ENCODE measurements around the gene LEFTY1.

The LEFTY1 gene

DNA sequence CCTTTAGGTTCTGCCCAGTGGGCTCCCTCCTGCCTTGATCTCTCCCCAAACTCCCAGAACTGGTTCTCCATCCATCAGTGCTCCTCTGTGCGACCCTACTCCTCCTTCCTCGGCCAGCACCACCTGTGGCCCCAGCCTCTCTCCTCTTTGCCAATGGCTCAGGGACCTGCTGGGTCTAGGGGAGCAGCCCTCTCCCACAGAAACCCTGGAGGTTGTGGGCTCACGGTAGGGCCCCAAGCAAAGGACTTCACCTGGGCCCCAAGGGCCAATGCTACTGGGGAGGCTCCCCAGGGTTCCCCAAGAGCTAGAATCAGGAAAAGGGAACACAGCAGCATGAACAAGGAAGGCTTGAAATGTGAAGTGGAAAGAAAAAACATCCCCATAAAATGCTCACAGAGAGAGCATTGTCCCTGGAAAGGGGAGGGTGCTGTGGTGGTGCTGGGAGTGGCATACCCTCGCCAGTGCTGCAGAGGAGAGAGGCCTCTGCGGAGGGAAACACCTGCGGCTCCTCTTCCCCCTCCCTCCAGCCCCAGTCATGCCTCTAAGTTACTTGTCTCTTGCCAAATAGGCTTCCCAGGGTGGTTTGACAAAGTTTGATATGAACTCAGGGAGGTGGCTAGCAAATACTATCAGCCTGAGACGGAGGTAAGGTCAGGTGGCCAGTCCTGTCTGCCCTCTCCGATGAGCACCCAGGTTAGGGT is 9.3 kb downstream of the LEFTY1 start:
- Histone ChIP-seq H3K36me3 (replicated peaks) (peaks cover 10% of the 10 kb centered on the region), H3K4me1 (peaks cover 12% of the 10 kb centered on the region), H3K4me3 (no peak overlapping the region), H3K9me3 (no peaks in the 10 kb centered on the region), H3K27me3 (ENCODE audit: low read depth) (no peaks in the 10 kb centered on the region)
- DNase-seq (ENCODE audit: low spot score in 2 of 2): no peak
- in situ Hi-C loops (cut with MboI; ENCODE audit: low sequenced_read_pairs): no loop called here

GRCh38 chr1:225878282-225878681 is 10.7 kb downstream of the LEFTY1 start:
- H3K9me3 ChIP-seq: no peaks in the 10 kb centered on the region
- peaks cover 15% of the 10 kb centered on the region for H3K36me3 ChIP-seq (replicated peaks)
- in situ Hi-C loops (cut with MboI; ENCODE audit: low sequenced_read_pairs): no loop called here
- peaks cover 12% of the 10 kb centered on the region for H3K4me1 ChIP-seq
- H3K4me3 ChIP-seq: no peak overlapping the region
- no peak for DNase-seq (ENCODE audit: low spot score in 2 of 2)
- no peaks in the 10 kb centered on the region for H3K27me3 ChIP-seq (ENCODE audit: low read depth)

DNA sequence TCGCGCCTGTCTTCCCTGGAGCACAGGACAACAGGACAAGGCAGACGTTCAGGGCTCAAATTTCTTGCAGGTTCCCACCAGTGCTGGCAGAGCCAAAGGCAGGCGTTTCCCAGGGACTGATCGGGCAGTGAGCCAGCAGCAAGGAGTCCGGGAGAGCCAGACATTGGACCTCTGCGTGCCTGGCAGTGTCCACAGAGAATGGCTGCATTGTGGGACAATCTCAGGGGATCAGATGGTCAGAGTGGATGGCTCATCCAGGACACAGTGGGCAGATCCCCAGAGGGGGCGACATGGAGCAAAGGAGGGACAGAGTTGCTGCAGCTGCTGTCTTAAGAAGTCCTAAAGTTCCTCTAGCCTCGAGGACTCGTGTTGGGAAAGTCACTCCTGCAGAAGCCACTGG is 11.4 kb downstream of the LEFTY1 start:
- in situ Hi-C loops (cut with MboI; ENCODE audit: low sequenced_read_pairs): no loop called here
- peaks cover 12% of the 10 kb centered on the region for H3K4me1 ChIP-seq
- peak in 1 of 2 experiments; percentile 75 for DNase-seq (ENCODE audit: low spot score in 2 of 2)

GRCh38 chr1:225876900-225877510 is 11.9 kb downstream of the LEFTY1 start:
- Histone ChIP-seq H3K4me1 (peaks cover 12% of the 10 kb centered on the region), H3K27me3 (ENCODE audit: low read depth) (no peaks in the 10 kb centered on the region), H3K9me3 (no peaks in the 10 kb centered on the region), H3K4me3 (no peak overlapping the region), H3K36me3 (replicated peaks) (peaks cover 15% of the 10 kb centered on the region)
- no peak for DNase-seq (ENCODE audit: low spot score in 2 of 2)
- in situ Hi-C loops (cut with MboI; ENCODE audit: low sequenced_read_pairs): no loop called here

More for the DNA sequence above, 11.4 kb downstream of the LEFTY1 start:
- Histone ChIP-seq H3K27me3 (ENCODE audit: low read depth) (no peaks in the 10 kb centered on the region), H3K36me3 (replicated peaks) (peaks cover 15% of the 10 kb centered on the region), H3K9me3 (no peaks in the 10 kb centered on the region), H3K4me3 (no peak overlapping the region)

GRCh38 chr1:225875044-225875815 is 13.7 kb downstream of the LEFTY1 start:
- in situ Hi-C loops (cut with MboI; ENCODE audit: low sequenced_read_pairs): no loop called here
- H3K36me3 ChIP-seq (replicated peaks): peaks cover 22% of the 10 kb centered on the region
- no peaks in the 10 kb centered on the region for H3K27me3 ChIP-seq (ENCODE audit: low read depth)
- H3K4me1 ChIP-seq: peaks cover under 1% of the 10 kb centered on the region
- H3K9me3 ChIP-seq: no peaks in the 10 kb centered on the region
- no peak overlapping the region for H3K4me3 ChIP-seq
- no peak for DNase-seq (ENCODE audit: low spot score in 2 of 2)

DNA sequence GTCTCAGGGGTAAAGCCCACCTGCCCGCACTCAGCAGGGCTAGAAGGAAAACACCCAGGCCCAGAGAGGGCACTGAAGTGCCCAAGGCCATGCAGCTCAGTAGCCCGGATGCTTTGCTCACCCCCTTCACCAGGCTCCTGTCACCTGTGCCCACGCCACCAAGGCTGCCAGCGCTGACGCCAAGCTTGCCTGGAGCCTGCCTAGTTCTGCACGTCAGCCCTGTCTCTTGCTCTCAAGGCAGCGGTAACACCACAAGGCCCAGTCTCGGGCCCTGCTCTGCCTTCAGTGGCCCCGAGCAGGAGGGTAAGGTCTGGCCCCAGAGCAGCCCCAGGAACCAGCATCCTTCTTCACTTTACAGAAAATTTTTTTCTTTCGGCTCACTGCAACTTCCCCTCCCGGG is 14.5 kb downstream of the LEFTY1 start:
- Histone ChIP-seq H3K4me3 (no peak overlapping the region), H3K9me3 (no peaks in the 10 kb centered on the region), H3K4me1 (no peaks in the 10 kb centered on the region), H3K27me3 (ENCODE audit: low read depth) (no peaks in the 10 kb centered on the region), H3K36me3 (replicated peaks) (peaks cover 25% of the 10 kb centered on the region)
- in situ Hi-C loops (cut with MboI; ENCODE audit: low sequenced_read_pairs): no loop called here
- DNase-seq (ENCODE audit: low spot score in 2 of 2): no peak

DNA sequence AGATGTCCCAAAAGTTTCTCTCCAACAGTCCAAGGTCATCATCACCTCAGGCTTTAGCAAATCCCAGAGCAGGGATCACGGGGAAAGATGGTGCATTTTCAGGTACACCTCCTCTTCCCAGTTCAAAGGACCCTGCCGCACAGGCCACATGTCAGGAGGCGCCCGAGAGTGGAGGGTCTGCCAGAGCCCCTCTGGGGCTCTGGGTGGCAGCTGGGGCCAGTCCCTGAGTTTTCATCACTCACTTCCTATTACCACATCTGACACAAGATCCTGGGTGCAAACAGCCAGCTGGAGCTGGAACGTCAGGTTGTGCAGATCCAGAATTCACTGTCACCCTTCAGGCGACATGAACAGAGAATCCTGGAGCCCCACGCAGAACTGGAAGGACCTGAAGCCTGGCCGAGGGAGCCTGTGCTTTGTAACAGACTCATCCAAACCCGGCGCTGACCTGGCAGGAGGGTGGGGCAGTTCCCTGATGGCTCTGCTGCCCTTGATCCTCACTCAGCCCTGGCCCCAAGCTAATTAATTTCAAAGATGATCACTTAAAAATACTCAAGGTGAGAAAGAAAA is 15.6 kb downstream of the LEFTY1 start:
- H3K36me3 ChIP-seq (replicated peaks): peaks cover 25% of the 10 kb centered on the region

DNA sequence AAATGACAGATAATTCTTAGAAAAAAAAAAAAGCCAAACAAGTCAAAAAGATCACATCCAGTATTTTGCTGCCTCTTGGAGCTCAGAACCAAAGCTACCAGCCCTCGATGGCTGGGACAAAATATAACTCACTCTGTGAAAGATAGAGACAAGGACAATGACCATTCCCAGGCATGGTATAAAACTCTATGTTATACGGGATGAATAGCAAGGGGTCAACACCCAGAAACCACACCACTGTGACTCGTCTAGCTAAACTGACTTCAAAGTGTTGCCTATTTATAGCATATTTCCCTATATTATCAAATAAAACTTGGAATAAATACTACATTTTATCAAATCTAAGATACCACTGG is 16.9 kb downstream of the LEFTY1 start:
- H3K27me3 ChIP-seq (ENCODE audit: low read depth): no peaks in the 10 kb centered on the region
- H3K4me3 ChIP-seq: no peak overlapping the region
- DNase-seq (ENCODE audit: low spot score in 2 of 2): no peak
- H3K4me1 ChIP-seq: no peaks in the 10 kb centered on the region
- peaks cover 24% of the 10 kb centered on the region for H3K36me3 ChIP-seq (replicated peaks)
- in situ Hi-C loops (cut with MboI; ENCODE audit: low sequenced_read_pairs): no loop called here
- H3K9me3 ChIP-seq: no peaks in the 10 kb centered on the region

More for the DNA sequence above, 15.6 kb downstream of the LEFTY1 start:
- in situ Hi-C loops (cut with MboI; ENCODE audit: low sequenced_read_pairs): no loop called here
- H3K4me1 ChIP-seq: no peaks in the 10 kb centered on the region
- no peak for DNase-seq (ENCODE audit: low spot score in 2 of 2)
- H3K4me3 ChIP-seq: no peak overlapping the region
- H3K27me3 ChIP-seq (ENCODE audit: low read depth): no peaks in the 10 kb centered on the region
- no peaks in the 10 kb centered on the region for H3K9me3 ChIP-seq

DNA sequence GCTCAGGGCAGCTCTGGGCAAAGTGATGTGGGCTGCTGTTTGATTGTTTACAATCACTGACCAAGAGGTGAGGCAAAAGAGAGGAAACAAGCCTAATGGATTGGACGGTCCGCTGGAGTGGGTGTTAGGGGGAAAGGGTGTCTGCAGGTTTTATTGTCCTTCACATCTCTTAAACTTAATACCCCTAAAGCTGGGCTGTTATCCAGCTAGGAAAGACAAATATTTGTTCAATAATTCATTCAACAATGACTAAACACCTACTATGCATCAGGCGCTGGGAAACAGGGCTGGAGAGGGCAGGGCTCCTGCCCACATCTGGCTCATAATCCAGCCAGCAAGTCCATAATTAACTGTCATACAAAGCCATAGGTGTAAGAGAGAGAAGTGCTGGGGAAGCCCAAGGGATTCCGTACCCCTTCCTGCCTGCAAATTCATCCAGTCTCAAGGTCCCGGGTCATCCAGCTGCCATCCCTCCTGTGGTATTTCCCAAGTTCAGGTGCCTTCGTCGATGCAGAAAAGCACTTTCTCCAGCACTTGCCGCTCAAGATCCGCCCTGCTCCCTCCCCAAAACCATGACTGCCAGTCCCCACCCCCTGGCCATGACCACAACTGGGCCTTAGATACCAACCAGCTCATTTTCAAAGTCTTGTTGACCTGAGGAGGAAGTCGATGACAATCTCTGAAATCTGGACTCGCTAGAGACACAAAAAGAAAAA is 17.4 kb downstream of the LEFTY1 start:
- Histone ChIP-seq H3K9me3 (no peaks in the 10 kb centered on the region), H3K36me3 (replicated peaks) (peaks cover 21% of the 10 kb centered on the region), H3K4me1 (no peaks in the 10 kb centered on the region), H3K4me3 (no peak overlapping the region), H3K27me3 (ENCODE audit: low read depth) (no peaks in the 10 kb centered on the region)
- in situ Hi-C loops (cut with MboI; ENCODE audit: low sequenced_read_pairs): no loop called here
- no peak for DNase-seq (ENCODE audit: low spot score in 2 of 2)

- peaks cover 24% of the 10 kb centered on the region for H3K36me3 ChIP-seq (replicated peaks)
- H3K27me3 ChIP-seq (ENCODE audit: low read depth): no peaks in the 10 kb centered on the region
- H3K4me1 ChIP-seq: no peaks in the 10 kb centered on the region
- no peaks in the 10 kb centered on the region for H3K9me3 ChIP-seq
- DNase-seq (ENCODE audit: low spot score in 2 of 2): no peak
- in situ Hi-C loops (cut with MboI; ENCODE audit: low sequenced_read_pairs): no loop called here
- no peak overlapping the region for H3K4me3 ChIP-seq
These were observed 18.0 kb downstream of the LEFTY1 start for GRCh38 chr1:225870911-225871310.

DNA sequence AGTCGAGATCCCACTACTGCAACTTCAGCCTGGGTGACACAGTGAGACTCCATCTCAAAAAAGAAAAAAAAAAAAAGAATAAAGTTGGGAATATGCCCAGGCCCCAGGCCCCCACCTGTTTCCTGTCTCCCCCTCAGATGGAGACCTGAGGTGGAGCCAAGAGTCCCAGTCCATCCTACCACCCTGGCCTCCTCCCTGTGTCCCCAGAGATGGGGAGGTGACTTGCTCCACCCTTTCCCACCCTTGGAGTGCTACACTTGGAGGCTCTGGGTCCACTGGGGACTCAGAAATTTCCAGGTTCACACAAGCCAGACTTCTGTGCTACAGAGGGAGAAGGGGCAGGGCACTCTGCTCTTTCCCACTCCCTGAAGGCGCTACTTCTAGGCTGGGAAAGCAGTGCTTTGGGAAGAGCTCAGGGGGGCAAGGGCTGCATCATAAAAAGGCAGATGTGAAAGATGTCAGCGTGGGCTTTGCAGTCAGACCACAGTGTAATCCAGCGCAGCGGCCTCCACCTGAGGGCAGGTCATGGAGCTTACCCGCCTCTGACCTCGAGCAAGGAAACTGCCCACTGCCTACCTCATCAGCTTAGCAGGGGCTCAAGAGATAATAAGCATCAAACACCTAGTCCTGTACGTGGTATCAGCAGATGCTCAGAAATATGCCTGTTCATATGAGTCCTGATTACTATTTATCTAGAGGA is 20.2 kb downstream of the LEFTY1 start:
- no peak for DNase-seq (ENCODE audit: low spot score in 2 of 2)

GRCh38 chr1:225866981-225867380 is 22.0 kb downstream of the LEFTY1 start:
- in situ Hi-C loops (cut with MboI; ENCODE audit: low sequenced_read_pairs): no loop called here
- H3K36me3 ChIP-seq (replicated peaks): peaks cover 42% of the 10 kb centered on the region
- no peaks in the 10 kb centered on the region for H3K27me3 ChIP-seq (ENCODE audit: low read depth)
- DNase-seq (ENCODE audit: low spot score in 2 of 2): no peak
- peaks cover 3% of the 10 kb centered on the region; the same call in 1 of the 2 replicates for H3K4me1 ChIP-seq
- no peaks in the 10 kb centered on the region for H3K9me3 ChIP-seq
- H3K4me3 ChIP-seq: no peak overlapping the region

More for the DNA sequence above, 20.2 kb downstream of the LEFTY1 start:
- H3K27me3 ChIP-seq (ENCODE audit: low read depth): no peaks in the 10 kb centered on the region
- peaks cover 39% of the 10 kb centered on the region for H3K36me3 ChIP-seq (replicated peaks)
- H3K4me3 ChIP-seq: no peak overlapping the region
- in situ Hi-C loops (cut with MboI; ENCODE audit: low sequenced_read_pairs): no loop called here
- H3K9me3 ChIP-seq: no peaks in the 10 kb centered on the region
- H3K4me1 ChIP-seq: peaks cover 3% of the 10 kb centered on the region; the same call in 1 of the 2 replicates
